Colonic mucosa (tissue), 4 donors: Measurements from ENCODE around the gene TMPRSS3. TPM values are rescaled to one million over a fixed set of nuclear protein-coding genes. Genes with fewer than 3 reads are reported as not detected.
A peak's percentile ranks its signal among the peaks of the same experiment; 100 is the strongest.

Source experiments
- DNase-seq: peaks from one replicate; pipeline ENCODE4 v3.0.0-alpha.2; 2020
- H3K27ac ChIP-seq: fragments of 200-600 bp; one replicate; pipeline ENCODE4 v1.8.0; 2021
- H3K27me3 ChIP-seq: fragments of 200-600 bp; one replicate; pipeline ENCODE4 v1.8.0; 2021
- H3K36me3 ChIP-seq: fragments of 200-600 bp; one replicate; pipeline ENCODE4 v1.8.0; 2021
- H3K4me1 ChIP-seq: fragments of 200-600 bp; one replicate; pipeline ENCODE4 v1.8.0; 2021; ENCODE audit warnings: mild to moderate bottlenecking
- H3K4me3 ChIP-seq: fragments of 200-600 bp; one replicate; pipeline ENCODE4 v1.8.0; 2021
- H3K9ac ChIP-seq, 2 donors: one replicate each; pipeline ENCODE4 v1.7.0; 2013; ENCODE audit warnings: control low read depth in 2 of 2, low read depth in 2 of 2, low read length in 2 of 2
- H3K9me3 ChIP-seq: fragments of 200-600 bp; one replicate; pipeline ENCODE4 v1.8.0; 2021
- intact Hi-C: fragments of 100-400 bp; cut with DNase I; formaldehyde crosslinking; loops from one replicate; pipeline ENCODE4 v1.14.1; 2022
- total RNA-seq, 2 donors: library from RNA; stranded (reverse); fragmentation: NEBNext Ultra II Directional in 1 of 2; extraction: Animal tissue kit (Norgen Biotek cat#: 25700) in 1 of 2; gene quantifications; one replicate each; pipeline ENCODE4 v1.2.1, GENCODE V29; 2021
- TF ChIP-seq, protein P1 (sequence below): fragments of 200-600 bp; IDR thresholded peaks from one replicate; pipeline ENCODE4 v1.8.0; 2022; ENCODE audit warnings: antibody characterized with exemption, mild to moderate bottlenecking
- donor health status: healthy.
- donor health status: DM: no; HTN: no; CAD: no.
- donor health status: DM: no; HTN: no; CAD: no.

TMPRSS3 gene
- total RNA-seq, 2 donors from 2014 or later: 0.82 to 1.2 TPM

DNA sequence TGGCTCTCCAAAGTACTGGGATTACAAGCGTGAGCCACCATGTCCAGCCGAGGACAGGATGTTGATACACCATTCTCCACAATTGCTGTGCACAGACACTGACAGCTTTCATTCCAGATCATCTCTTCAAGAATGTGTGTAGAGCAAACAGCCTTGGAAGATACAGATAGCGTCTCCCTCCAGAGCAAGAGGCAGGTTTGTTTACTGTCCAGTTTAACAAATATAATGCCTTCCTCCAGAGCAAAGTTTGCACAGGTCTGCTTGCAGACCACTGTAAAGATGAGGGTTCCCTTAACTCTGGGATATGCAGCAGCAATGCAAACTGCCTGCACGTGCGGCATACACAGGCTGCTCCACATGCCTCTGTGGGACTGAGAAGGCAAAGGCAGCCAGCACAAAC, 4.6 kb downstream of the TMPRSS3 start:
- intact Hi-C loops: no loop called here
- H3K9me3 ChIP-seq: no peaks in the 10 kb centered on the region
- TF ChIP-seq, protein P1, sequence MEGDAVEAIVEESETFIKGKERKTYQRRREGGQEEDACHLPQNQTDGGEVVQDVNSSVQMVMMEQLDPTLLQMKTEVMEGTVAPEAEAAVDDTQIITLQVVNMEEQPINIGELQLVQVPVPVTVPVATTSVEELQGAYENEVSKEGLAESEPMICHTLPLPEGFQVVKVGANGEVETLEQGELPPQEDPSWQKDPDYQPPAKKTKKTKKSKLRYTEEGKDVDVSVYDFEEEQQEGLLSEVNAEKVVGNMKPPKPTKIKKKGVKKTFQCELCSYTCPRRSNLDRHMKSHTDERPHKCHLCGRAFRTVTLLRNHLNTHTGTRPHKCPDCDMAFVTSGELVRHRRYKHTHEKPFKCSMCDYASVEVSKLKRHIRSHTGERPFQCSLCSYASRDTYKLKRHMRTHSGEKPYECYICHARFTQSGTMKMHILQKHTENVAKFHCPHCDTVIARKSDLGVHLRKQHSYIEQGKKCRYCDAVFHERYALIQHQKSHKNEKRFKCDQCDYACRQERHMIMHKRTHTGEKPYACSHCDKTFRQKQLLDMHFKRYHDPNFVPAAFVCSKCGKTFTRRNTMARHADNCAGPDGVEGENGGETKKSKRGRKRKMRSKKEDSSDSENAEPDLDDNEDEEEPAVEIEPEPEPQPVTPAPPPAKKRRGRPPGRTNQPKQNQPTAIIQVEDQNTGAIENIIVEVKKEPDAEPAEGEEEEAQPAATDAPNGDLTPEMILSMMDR: no peak
- H3K4me3 ChIP-seq: no peak overlapping the region
- H3K4me1 ChIP-seq: no peaks in the 10 kb centered on the region
- no peaks in the 10 kb centered on the region for H3K27me3 ChIP-seq
- no peak overlapping the region for H3K9ac ChIP-seq
- no peak for DNase-seq
- H3K27ac ChIP-seq: no peak overlapping the region
- no peaks in the 10 kb centered on the region for H3K36me3 ChIP-seq

DNA sequence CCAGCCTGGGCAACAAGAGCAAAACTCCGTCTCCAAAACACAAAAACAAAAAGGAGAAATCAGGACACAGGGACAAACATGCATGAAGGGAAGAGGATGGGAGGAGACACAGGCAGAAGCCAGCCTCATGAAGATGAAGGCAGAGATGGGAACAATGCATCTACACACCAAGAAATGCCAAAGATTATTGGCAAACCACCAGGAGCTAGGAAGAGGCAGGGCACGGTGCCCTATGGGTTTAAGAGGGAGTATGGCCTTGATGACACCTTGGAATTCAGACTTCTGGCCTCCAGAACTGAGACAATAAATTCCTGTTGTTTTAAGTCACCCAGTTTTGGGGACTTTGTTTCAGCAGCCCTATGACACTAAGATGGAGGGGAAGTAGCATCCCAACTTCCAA, 5.2 kb downstream of the TMPRSS3 start:
- no peak overlapping the region for H3K27ac ChIP-seq

DNA sequence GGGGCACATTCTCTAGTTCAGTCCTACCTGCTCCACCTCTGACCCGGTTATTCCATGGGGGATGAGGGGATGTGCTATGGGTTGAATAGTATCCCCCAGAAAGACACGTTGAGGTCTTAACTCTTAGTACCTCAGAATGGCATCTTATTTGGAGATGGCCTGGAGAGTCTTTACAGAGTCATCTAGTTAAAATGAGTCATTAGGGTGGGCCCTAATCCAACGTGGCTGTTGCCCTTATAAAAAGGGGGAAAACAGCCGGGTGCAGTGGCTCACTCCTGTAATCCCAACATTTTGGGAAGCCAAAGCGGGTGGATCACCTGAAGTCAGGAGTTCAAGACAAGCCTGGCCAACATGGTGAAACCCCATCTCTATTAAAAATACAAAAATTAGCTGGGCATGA, 5.7 kb downstream of the TMPRSS3 start:
- no peaks in the 10 kb centered on the region for H3K4me1 ChIP-seq
- no peak overlapping the region for H3K4me3 ChIP-seq
- TF ChIP-seq, protein P1: no peak
- no peaks in the 10 kb centered on the region for H3K27me3 ChIP-seq
- DNase-seq: no peak
- H3K27ac ChIP-seq: no peak overlapping the region
- intact Hi-C loops: no loop called here
- H3K9ac ChIP-seq: no peak overlapping the region
- H3K9me3 ChIP-seq: no peaks in the 10 kb centered on the region
- H3K36me3 ChIP-seq: no peaks in the 10 kb centered on the region

More for the DNA sequence above, 5.2 kb downstream of the TMPRSS3 start:
- no peak for DNase-seq
- Histone ChIP-seq H3K4me3 (no peak overlapping the region), H3K9ac (no peak overlapping the region), H3K27me3 (no peaks in the 10 kb centered on the region), H3K9me3 (no peaks in the 10 kb centered on the region), H3K36me3 (no peaks in the 10 kb centered on the region), H3K4me1 (no peaks in the 10 kb centered on the region)
- intact Hi-C loops: no loop called here
- TF ChIP-seq, protein P1: no peak

DNA sequence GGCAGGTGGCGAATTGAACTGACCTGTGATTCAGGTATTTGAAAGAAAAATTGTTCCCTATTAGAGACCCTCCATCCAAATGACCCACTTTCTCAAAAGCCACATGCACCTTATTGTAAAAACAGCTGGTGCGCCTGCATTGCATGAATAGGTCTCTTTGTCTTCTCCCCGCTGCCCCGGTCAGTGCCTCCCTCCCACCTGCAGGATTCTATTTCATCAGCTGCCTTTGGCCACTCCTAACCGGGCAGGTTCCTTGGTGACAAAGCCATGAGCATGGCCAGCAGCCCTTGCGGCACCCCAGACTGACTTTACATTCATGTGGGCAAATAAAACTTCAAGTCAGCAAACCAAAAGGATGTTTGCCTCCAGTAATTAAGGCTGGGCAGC, 6.4 kb downstream of the TMPRSS3 start:
- TF ChIP-seq, protein P1: no peak
- H3K27ac ChIP-seq: peak overlapping the region; percentile 29
- peak; percentile 66 for DNase-seq
- no peaks in the 10 kb centered on the region for H3K36me3 ChIP-seq
- H3K4me1 ChIP-seq: no peaks in the 10 kb centered on the region
- H3K9ac ChIP-seq: peak overlapping the region in 1 of 2 donors; percentile 22
- no peaks in the 10 kb centered on the region for H3K27me3 ChIP-seq
- no peak overlapping the region for H3K4me3 ChIP-seq
- no peaks in the 10 kb centered on the region for H3K9me3 ChIP-seq
- intact Hi-C loops: no loop called here

DNA sequence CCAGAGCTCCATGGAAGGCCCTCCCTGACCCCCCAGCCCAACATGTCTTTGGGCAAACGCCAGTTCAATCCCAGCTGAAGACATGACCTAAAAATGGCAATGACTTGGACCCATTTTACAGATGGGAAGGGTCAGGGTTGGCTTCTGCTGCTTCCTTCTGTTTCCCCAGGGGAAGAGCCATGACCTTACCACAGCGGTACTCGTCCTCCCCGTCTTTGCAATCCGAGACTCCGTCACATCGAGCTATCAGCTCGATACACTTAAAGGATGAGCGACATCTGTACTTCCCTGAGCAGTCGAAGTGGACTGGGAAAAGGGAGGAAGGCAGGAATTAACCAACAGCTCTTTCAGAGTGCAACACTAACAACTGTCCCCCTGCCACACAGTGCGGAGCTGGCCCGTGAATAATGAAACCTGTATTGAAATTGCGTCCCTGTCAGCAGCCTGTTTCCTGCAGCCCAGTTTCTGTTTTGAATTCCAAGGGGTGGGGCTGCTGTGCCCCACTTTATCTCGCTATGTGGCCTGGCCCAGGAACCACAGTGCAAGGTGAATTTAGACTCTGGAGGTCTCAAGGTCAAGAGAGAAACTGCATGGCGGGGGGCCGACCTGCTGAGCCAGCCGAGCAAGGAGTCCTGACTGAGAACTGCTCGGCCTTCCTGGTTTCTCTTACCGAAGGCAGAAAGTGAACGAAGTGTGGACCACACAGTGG, 7.0 kb downstream of the TMPRSS3 start:
- TF ChIP-seq, protein P1: no peak
- Histone ChIP-seq H3K4me1 (no peaks in the 10 kb centered on the region), H3K9ac (peak overlapping the region in 1 of 2 donors; percentile 22), H3K27me3 (no peaks in the 10 kb centered on the region), H3K36me3 (no peaks in the 10 kb centered on the region), H3K9me3 (no peaks in the 10 kb centered on the region), H3K27ac (peak overlapping the region; percentile 29), H3K4me3 (no peak overlapping the region)
- no peak for DNase-seq
- intact Hi-C loops: no loop called here
